CD4-positive, alpha-beta memory T cell (primary cell): ENCODE results near the gene ZGPAT. TPM values are rescaled to one million over a fixed set of nuclear protein-coding genes. Genes with fewer than 3 reads are reported as not detected.

Experiments
- CTCF ChIA-PET: fragments of 350-600 bp; sonication (Branson Sonifier 250); formaldehyde crosslinking; loops from one replicate; lab custom pipeline; 2021; ENCODE audit warnings: inconsistent platforms; ENCODE audit not compliant: partially characterized antibody; lab: Charles Lee
- POLR2A ChIA-PET: fragments of 350-600 bp; sonication (Branson Sonifier 250); formaldehyde crosslinking; loops from one replicate; lab custom pipeline; 2021; ENCODE audit not compliant: partially characterized antibody; lab: Charles Lee
- DNase-seq, 5 donors: peaks; one replicate each; pipeline versions ENCODE4 v3.0.0 to v3.0.0-alpha.2; 2020 to 2022; ENCODE audit warnings: mixed read lengths in 1 of 5
- H3K27ac ChIP-seq: one replicate; pipeline ENCODE4 v1.7.0; 2013; ENCODE audit warnings: low read depth, low read length
- H3K27me3 ChIP-seq: 2 replicates; pipeline ENCODE4 v1.7.0; 2013; ENCODE audit warnings: mild to moderate bottlenecking, low read length, moderate library complexity; ENCODE audit not compliant: insufficient read depth
- H3K36me3 ChIP-seq: 2 replicates; pipeline ENCODE4 v1.7.0; 2013; ENCODE audit warnings: mild to moderate bottlenecking, low read length, moderate library complexity; ENCODE audit not compliant: insufficient read depth
- H3K4me1 ChIP-seq: 2 replicates; pipeline ENCODE4 v1.7.0; 2013; ENCODE audit warnings: mild to moderate bottlenecking, low read length, moderate library complexity; ENCODE audit not compliant: insufficient read depth
- H3K4me3 ChIP-seq, 2 donors: one replicate each; pipeline ENCODE4 v1.7.0; 2013; ENCODE audit warnings: low read length in 2 of 2, mild to moderate bottlenecking in 1 of 2
- H3K9me3 ChIP-seq, 2 donors: one replicate each; pipeline ENCODE4 v1.7.0; 2013; ENCODE audit warnings: low read length in 2 of 2, control low read depth in 1 of 2; ENCODE audit not compliant: control insufficient read depth in 1 of 2
- H3K27ac Mint-ChIP-seq, 7 donors: one replicate each; pipeline ENCODE4 v1.8.0; 2020 to 2021; ENCODE audit warnings: mixed read lengths in 7 of 7, mild to moderate bottlenecking in 6 of 7, inconsistent platforms in 3 of 7, moderate library complexity in 3 of 7
- H3K27me3 Mint-ChIP-seq, 2 donors: one replicate each; pipeline ENCODE4 v1.8.0; 2020 to 2021; ENCODE audit warnings: mixed read lengths in 2 of 2
- H3K36me3 Mint-ChIP-seq, 2 donors: one replicate each; pipeline ENCODE4 v1.8.0; 2020 to 2021; ENCODE audit warnings: mixed read lengths in 2 of 2, inconsistent platforms in 1 of 2, mild to moderate bottlenecking in 1 of 2
- H3K4me1 Mint-ChIP-seq, 4 donors: one replicate each; pipeline ENCODE4 v1.8.0; 2020 to 2021; ENCODE audit warnings: mixed read lengths in 4 of 4, mild to moderate bottlenecking in 1 of 4
- H3K4me3 Mint-ChIP-seq, 8 donors: one replicate each; pipeline ENCODE4 v1.8.0; 2020 to 2021; ENCODE audit warnings: mixed read lengths in 8 of 8, mild to moderate bottlenecking in 7 of 8, moderate library complexity in 6 of 8, inconsistent platforms in 3 of 8
- H3K9me3 Mint-ChIP-seq, 8 donors: one replicate each; pipeline ENCODE4 v1.8.0; 2020 to 2021; ENCODE audit warnings: mixed read lengths in 8 of 8, mild to moderate bottlenecking in 5 of 8, inconsistent platforms in 3 of 8, moderate library complexity in 1 of 8
- intact Hi-C: fragments of 100-400 bp; cut with micrococcal nuclease; formaldehyde crosslinking; loops from one replicate; pipeline ENCODE4 v1.15.1; 2023
- polyA plus RNA-seq, 2 donors: library from polyadenylated mRNA; unstranded; fragments of 300-500 nt; fragmentation: Illumina TruSeq; gene quantifications; one replicate each; pipeline ENCODE4 v1.2.3, GENCODE V29; 2021
- total RNA-seq, 2 experiments: library from RNA; stranded (reverse); gene quantifications; one replicate each; pipeline ENCODE4 v1.2.3, GENCODE V29; 2021

Gene ZGPAT
- total and polyA plus RNA-seq, 4 experiments from 2014 or later = 34.6 to 69.5 (median 53.5) TPM

- H3K27me3 Mint-ChIP-seq = no peaks in the 10 kb centered on the region
- no peak overlapping the region for H3K27ac ChIP-seq
- intact Hi-C loops = no loop called here
- no peaks in the 10 kb centered on the region for H3K36me3 ChIP-seq
- CTCF ChIA-PET = no interaction called here
- peak overlapping the region in 1 of 7 donors; percentile 78 for H3K27ac Mint-ChIP-seq
- peaks cover 0 to 2% of the 10 kb centered on the region in 2 donors for H3K36me3 Mint-ChIP-seq
- H3K4me3 ChIP-seq = no peak overlapping the region
- no peak overlapping the region for H3K4me3 Mint-ChIP-seq
- H3K4me1 Mint-ChIP-seq = peaks cover 6 to 16% (median 9%) of the 10 kb centered on the region in 4 donors
- no peaks in the 10 kb centered on the region for H3K27me3 ChIP-seq
- DNase-seq = no peak
- POLR2A ChIA-PET = interaction anchor here (1.5 kb wide), 1 partner anchor 42 kb away, joined by 3 read pairs; no protein-coding TSS in a partner anchor
- peaks cover 22% of the 10 kb centered on the region for H3K4me1 ChIP-seq
- H3K9me3 ChIP-seq = no peaks in the 10 kb centered on the region
- peaks cover 0 to 3% (median 0%) of the 10 kb centered on the region in 8 donors for H3K9me3 Mint-ChIP-seq
Observed at GRCh38 chr20:63693083-63693732, 14.6 kb upstream of the ZGPAT start.

GRCh38 chr20:63693733-63694583 lies 13.9 kb upstream of the ZGPAT start:
- Histone ChIP-seq H3K4me1 (peaks cover 27% of the 10 kb centered on the region), H3K36me3 (no peaks in the 10 kb centered on the region), H3K27me3 (no peaks in the 10 kb centered on the region), H3K4me3 (no peak overlapping the region), H3K27ac (no peak overlapping the region), H3K9me3 (no peaks in the 10 kb centered on the region)
- H3K36me3 Mint-ChIP-seq = peaks cover 0 to 2% of the 10 kb centered on the region in 2 donors
- DNase-seq = no peak
- H3K9me3 Mint-ChIP-seq = peaks cover 0 to 3% (median 0%) of the 10 kb centered on the region in 8 donors
- H3K27ac Mint-ChIP-seq = peak overlapping the region in 4 of 7 donors; percentile 23 to 78 (median 56)
- ChIA-PET CTCF (no interaction called here), POLR2A (interaction anchor here (1.5 kb wide), 1 partner anchor 42 kb away, joined by 3 read pairs; no protein-coding TSS in a partner anchor)
- H3K27me3 Mint-ChIP-seq = no peaks in the 10 kb centered on the region
- intact Hi-C loops = no loop called here
- H3K4me3 Mint-ChIP-seq = peak overlapping the region in 2 of 8 donors; percentile 13 to 49
- H3K4me1 Mint-ChIP-seq = peaks cover 6 to 16% (median 9%) of the 10 kb centered on the region in 4 donors

- H3K9me3 Mint-ChIP-seq = peaks cover 0 to 3% (median 0%) of the 10 kb centered on the region in 8 donors
- H3K27ac Mint-ChIP-seq = peak overlapping the region in 1 of 7 donors; percentile 35
- H3K27me3 ChIP-seq = no peaks in the 10 kb centered on the region
- H3K4me3 Mint-ChIP-seq = no peak overlapping the region
- peaks cover 33% of the 10 kb centered on the region for H3K4me1 ChIP-seq
- H3K4me3 ChIP-seq = no peak overlapping the region
- H3K9me3 ChIP-seq = no peaks in the 10 kb centered on the region
- peaks cover 6 to 17% (median 11%) of the 10 kb centered on the region in 4 donors for H3K4me1 Mint-ChIP-seq
- H3K27me3 Mint-ChIP-seq = no peaks in the 10 kb centered on the region
- CTCF ChIA-PET = no interaction called here
- H3K27ac ChIP-seq = no peak overlapping the region
- intact Hi-C loops = no loop called here
- H3K36me3 Mint-ChIP-seq = peaks cover 0 to 2% of the 10 kb centered on the region in 2 donors
- POLR2A ChIA-PET = interaction anchor here (0.7 to 1.5 kb wide), 3 partner anchors 26 to 60 kb away, joined by 3 to 4 read pairs (median 3); no protein-coding TSS in a partner anchor
- no peaks in the 10 kb centered on the region for H3K36me3 ChIP-seq
- no peak for DNase-seq
Observed at GRCh38 chr20:63694584-63695423, 13.0 kb upstream of the ZGPAT start.

- H3K27me3 Mint-ChIP-seq = no peaks in the 10 kb centered on the region
- no peak overlapping the region for H3K4me3 ChIP-seq
- intact Hi-C loops = no loop called here
- peaks cover 36% of the 10 kb centered on the region for H3K4me1 ChIP-seq
- peaks cover 0 to 2% of the 10 kb centered on the region in 2 donors for H3K36me3 Mint-ChIP-seq
- ChIA-PET POLR2A (interaction anchor here (0.7 to 3.6 kb wide), 5 partner anchors 11 to 61 kb away, joined by 3 to 26 read pairs (median 4); partner anchors contain the start of genes ARFRP1, LIME1 and ZGPAT), CTCF (interaction anchor here (0.7 kb wide), 1 partner anchor 90 kb away, joined by 4 read pairs; no protein-coding TSS in a partner anchor)
- peak overlapping the region in 1 of 8 donors; percentile 36 for H3K4me3 Mint-ChIP-seq
- DNase-seq = no peak
- no peak overlapping the region for H3K27ac ChIP-seq
- no peaks in the 10 kb centered on the region for H3K27me3 ChIP-seq
- H3K9me3 ChIP-seq = no peaks in the 10 kb centered on the region
- H3K36me3 ChIP-seq = no peaks in the 10 kb centered on the region
- H3K9me3 Mint-ChIP-seq = peaks cover 0 to 3% (median 0%) of the 10 kb centered on the region in 8 donors
- peak overlapping the region in 1 of 7 donors; percentile 41 for H3K27ac Mint-ChIP-seq
- H3K4me1 Mint-ChIP-seq = peaks cover 6 to 20% (median 12%) of the 10 kb centered on the region in 4 donors
Observed at GRCh38 chr20:63695424-63696305, 12.2 kb upstream of the ZGPAT start.

- no peak overlapping the region for H3K27ac ChIP-seq
- peaks cover 0 to 2% of the 10 kb centered on the region in 2 donors for H3K36me3 Mint-ChIP-seq
- H3K4me3 Mint-ChIP-seq = peak overlapping the region in 1 of 8 donors; percentile 67
- intact Hi-C loops = no loop called here
- H3K4me1 ChIP-seq = peaks cover 42% of the 10 kb centered on the region
- ChIA-PET CTCF (interaction anchor here (0.7 kb wide), 1 partner anchor 90 kb away, joined by 4 read pairs; no protein-coding TSS in a partner anchor), POLR2A (interaction anchor here (1.1 to 3.6 kb wide), 4 partner anchors 11 to 45 kb away, joined by 3 to 26 read pairs (median 11); partner anchors contain the start of genes ARFRP1, LIME1 and ZGPAT)
- H3K4me3 ChIP-seq = no peak overlapping the region
- peak overlapping the region in 3 of 7 donors; percentile 41 to 59 (median 42) for H3K27ac Mint-ChIP-seq
- no peaks in the 10 kb centered on the region for H3K27me3 Mint-ChIP-seq
- peaks cover 0 to 3% (median 0%) of the 10 kb centered on the region in 8 donors for H3K9me3 Mint-ChIP-seq
- H3K27me3 ChIP-seq = no peaks in the 10 kb centered on the region
- H3K36me3 ChIP-seq = no peaks in the 10 kb centered on the region
- H3K4me1 Mint-ChIP-seq = peaks cover 7 to 24% (median 14%) of the 10 kb centered on the region in 4 donors
- H3K9me3 ChIP-seq = no peaks in the 10 kb centered on the region
- DNase-seq = peak in 2 of 5 donors; percentile 20
Observed at GRCh38 chr20:63696306-63696627, 11.6 kb upstream of the ZGPAT start.
